Mesothelial cell of epicardium (in vitro differentiated cells): Measurements from ENCODE around the gene MAGI2. TPM values are rescaled to one million over a fixed set of nuclear protein-coding genes. Genes with fewer than 3 reads are reported as not detected.

Experiments
- DNase-seq, 2 experiments: peaks; one replicate each; pipeline ENCODE4 v3.0.0; 2021; ENCODE audit warnings: low spot score in 2 of 2; ENCODE audit not compliant: unreplicated experiment in 2 of 2
- H3K27ac Mint-ChIP-seq: 2 replicates; pipeline ENCODE4 v1.8.0; 2021; ENCODE audit warnings: mixed read lengths
- H3K27me3 Mint-ChIP-seq: 2 replicates; pipeline ENCODE4 v1.8.0; 2021; ENCODE audit warnings: low read depth, mixed read lengths
- H3K36me3 Mint-ChIP-seq: 2 replicates; pipeline ENCODE4 v1.8.0; 2021; ENCODE audit warnings: mixed read lengths
- H3K4me1 Mint-ChIP-seq: 2 replicates; pipeline ENCODE4 v1.8.0; 2021; ENCODE audit warnings: mixed read lengths
- H3K4me3 Mint-ChIP-seq: 2 replicates; pipeline ENCODE4 v1.8.0; 2021; ENCODE audit warnings: mild to moderate bottlenecking, moderate library complexity, mixed read lengths
- H3K9me3 Mint-ChIP-seq: 2 replicates; pipeline ENCODE4 v1.8.0; 2021; ENCODE audit warnings: mixed read lengths
- CTCF ChIP-seq: fragments of 200-600 bp; sonication (generic); IDR thresholded peaks from one replicate; pipeline ENCODE4 v1.5.0; 2021; ENCODE audit warnings: antibody characterized with exemption; ENCODE audit not compliant: unreplicated experiment
- total RNA-seq: library from RNA; stranded (reverse); gene quantifications from 3 replicates; pipeline ENCODE4 v1.2.1, GENCODE V29; 2021

Gene MAGI2
- total RNA-seq, 1 donor from 2014 or later: 38.4 TPM

- TF ChIP-seq CTCF: no peak
- Mint-ChIP-seq H3K9me3 (no peaks in the 10 kb centered on the region), H3K4me1 (peaks cover 11% of the 10 kb centered on the region), H3K36me3 (no peaks in the 10 kb centered on the region), H3K4me3 (no peak overlapping the region), H3K27ac (no peak overlapping the region), H3K27me3 (peaks cover 5% of the 10 kb centered on the region)
- DNase-seq: no peak
Measured at GRCh38 chr7:78443811-78444210, 1009.7 kb downstream of the MAGI2 start.

GRCh38 chr7:78441737-78442136 is 1011.7 kb downstream of the MAGI2 start:
- H3K4me1 Mint-ChIP-seq: peaks cover 12% of the 10 kb centered on the region
- H3K36me3 Mint-ChIP-seq: no peaks in the 10 kb centered on the region
- H3K4me3 Mint-ChIP-seq: no peak overlapping the region
- no peak for DNase-seq
- H3K9me3 Mint-ChIP-seq: no peaks in the 10 kb centered on the region
- H3K27ac Mint-ChIP-seq: no peak overlapping the region
- peaks cover 5% of the 10 kb centered on the region for H3K27me3 Mint-ChIP-seq
- TF ChIP-seq CTCF: no peak

- TF ChIP-seq CTCF: no peak
- peaks cover 5% of the 10 kb centered on the region for H3K27me3 Mint-ChIP-seq
- H3K4me3 Mint-ChIP-seq: no peak overlapping the region
- H3K36me3 Mint-ChIP-seq: no peaks in the 10 kb centered on the region
- H3K27ac Mint-ChIP-seq: no peak overlapping the region
- H3K4me1 Mint-ChIP-seq: peaks cover 9% of the 10 kb centered on the region
- DNase-seq: no peak
- peaks cover 2% of the 10 kb centered on the region for H3K9me3 Mint-ChIP-seq
Measured at GRCh38 chr7:78438433-78438832, 1015.0 kb downstream of the MAGI2 start.

DNA sequence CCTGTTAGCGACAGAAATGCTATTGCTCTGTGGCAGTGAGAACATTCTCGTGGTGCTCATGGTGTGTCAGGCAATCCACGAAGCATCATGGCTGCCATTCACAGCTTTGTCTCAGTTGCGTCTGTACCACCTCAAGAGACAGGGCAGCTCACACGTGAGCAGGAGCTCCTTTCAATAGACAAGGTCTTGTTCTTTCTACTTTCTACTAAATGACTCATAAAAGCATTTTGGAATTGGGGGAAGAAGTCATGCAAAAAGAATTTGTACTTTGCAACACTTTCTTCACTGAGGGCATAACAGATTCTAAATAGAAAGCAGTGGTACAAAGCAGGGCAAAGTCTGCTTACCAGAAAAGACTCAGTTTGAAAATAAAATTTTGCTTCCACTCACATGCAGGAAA is 1016.3 kb downstream of the MAGI2 start:
- Mint-ChIP-seq H3K27ac (no peak overlapping the region), H3K36me3 (no peaks in the 10 kb centered on the region), H3K9me3 (peaks cover 7% of the 10 kb centered on the region), H3K27me3 (peaks cover 5% of the 10 kb centered on the region), H3K4me3 (no peak overlapping the region), H3K4me1 (peaks cover 3% of the 10 kb centered on the region)
- DNase-seq: no peak
- TF ChIP-seq CTCF: no peak

- no peak for DNase-seq
- Mint-ChIP-seq H3K27ac (no peak overlapping the region), H3K36me3 (no peaks in the 10 kb centered on the region), H3K4me1 (peaks cover 3% of the 10 kb centered on the region), H3K4me3 (no peak overlapping the region), H3K9me3 (peaks cover 7% of the 10 kb centered on the region), H3K27me3 (no peaks in the 10 kb centered on the region)
- TF ChIP-seq CTCF: no peak
Measured at GRCh38 chr7:78435355-78435754, 1018.1 kb downstream of the MAGI2 start.

DNA sequence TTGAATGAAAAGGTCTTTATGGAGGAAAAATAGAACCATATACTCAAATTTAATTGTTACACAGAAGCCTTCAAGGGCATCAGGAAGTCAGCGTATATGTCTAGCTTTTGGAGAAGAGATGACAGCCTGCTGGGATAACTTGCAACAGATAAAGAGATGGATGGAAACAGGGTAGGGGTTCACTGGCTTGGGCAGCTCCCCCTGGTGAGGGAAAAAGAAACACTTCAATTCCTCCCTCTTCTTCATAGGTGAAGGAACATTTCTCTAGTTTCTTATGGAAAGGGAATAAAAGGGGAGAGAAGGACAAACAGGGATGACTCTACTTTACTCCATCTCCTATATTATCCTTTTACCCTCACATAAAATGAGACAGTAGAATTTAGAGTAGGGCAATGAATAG is 1019.2 kb downstream of the MAGI2 start:
- TF ChIP-seq CTCF: no peak
- H3K27ac Mint-ChIP-seq: no peak overlapping the region
- no peaks in the 10 kb centered on the region for H3K36me3 Mint-ChIP-seq
- H3K4me3 Mint-ChIP-seq: no peak overlapping the region
- peaks cover 3% of the 10 kb centered on the region for H3K4me1 Mint-ChIP-seq
- DNase-seq: no peak
- peaks cover 7% of the 10 kb centered on the region for H3K9me3 Mint-ChIP-seq
- no peaks in the 10 kb centered on the region for H3K27me3 Mint-ChIP-seq
